LNCaP clone FGC (cell line): ENCODE measurements around the gene GLP1R.

Source experiments
- DNase-seq: peaks from one replicate; pipeline ENCODE4 v3.0.0-alpha.2; 2011; ENCODE audit warnings: low read depth
- H3K4me3 ChIP-seq: 2 replicates; pipeline ENCODE4 v1.5.1; 2011; ENCODE audit warnings: mild to moderate bottlenecking, low read depth, low read length, control low read depth
- CTCF ChIP-seq: IDR thresholded peaks from 2 replicates; pipeline ENCODE4 v1.5.1; 2012; ENCODE audit warnings: mild to moderate bottlenecking; ENCODE audit not compliant: control insufficient read depth, insufficient read depth; ENCODE audit errors: extremely low read depth

The GLP1R gene

GRCh38 chr6:39078695-39079094 lies 30.1 kb downstream of the GLP1R start:
- TF ChIP-seq CTCF, result no peak
- H3K4me3 ChIP-seq, result no peak overlapping the region
- no peak for DNase-seq

DNA sequence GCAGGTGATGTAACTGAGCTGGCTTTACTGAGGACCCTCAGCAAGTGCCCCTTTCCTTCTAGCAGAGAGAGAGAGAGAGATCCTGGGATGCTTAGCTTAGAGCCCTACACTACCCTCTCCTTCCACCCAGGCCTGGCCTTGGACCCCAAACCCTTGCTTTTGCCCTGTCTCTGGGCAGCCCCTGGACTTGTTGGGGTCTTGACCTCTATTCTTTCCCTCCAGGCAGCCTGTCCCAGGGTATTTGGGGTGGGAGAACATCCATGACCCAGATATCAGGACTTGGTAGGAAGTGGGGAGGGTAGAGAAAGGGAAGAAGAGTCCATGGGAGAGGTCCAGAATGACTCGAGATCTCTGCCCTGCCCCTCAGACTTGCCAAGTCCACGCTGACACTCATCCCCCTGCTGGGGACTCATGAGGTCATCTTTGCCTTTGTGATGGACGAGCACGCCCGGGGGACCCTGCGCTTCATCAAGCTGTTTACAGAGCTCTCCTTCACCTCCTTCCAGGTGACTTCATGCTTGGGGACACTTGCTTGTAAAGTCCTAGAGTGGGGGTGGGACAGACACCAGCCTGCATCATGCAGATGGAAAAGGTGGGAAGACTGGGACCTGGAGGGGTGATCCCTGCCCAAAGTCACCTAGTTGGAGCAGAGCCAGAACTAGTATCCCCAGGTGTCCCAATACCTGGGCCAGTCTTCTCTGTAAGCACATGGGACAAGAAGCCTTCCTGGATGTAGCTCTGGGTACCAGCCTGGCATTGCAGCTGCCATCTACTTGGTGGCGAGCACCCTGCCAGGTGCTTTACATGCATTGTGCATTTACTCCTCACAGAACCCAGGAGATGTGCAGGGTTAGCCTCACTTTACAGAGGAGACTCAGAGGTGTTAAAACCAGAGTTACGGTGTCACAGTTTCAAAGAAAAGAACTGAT lies 30.9 kb downstream of the GLP1R start:
- TF ChIP-seq CTCF, result no peak

DNA sequence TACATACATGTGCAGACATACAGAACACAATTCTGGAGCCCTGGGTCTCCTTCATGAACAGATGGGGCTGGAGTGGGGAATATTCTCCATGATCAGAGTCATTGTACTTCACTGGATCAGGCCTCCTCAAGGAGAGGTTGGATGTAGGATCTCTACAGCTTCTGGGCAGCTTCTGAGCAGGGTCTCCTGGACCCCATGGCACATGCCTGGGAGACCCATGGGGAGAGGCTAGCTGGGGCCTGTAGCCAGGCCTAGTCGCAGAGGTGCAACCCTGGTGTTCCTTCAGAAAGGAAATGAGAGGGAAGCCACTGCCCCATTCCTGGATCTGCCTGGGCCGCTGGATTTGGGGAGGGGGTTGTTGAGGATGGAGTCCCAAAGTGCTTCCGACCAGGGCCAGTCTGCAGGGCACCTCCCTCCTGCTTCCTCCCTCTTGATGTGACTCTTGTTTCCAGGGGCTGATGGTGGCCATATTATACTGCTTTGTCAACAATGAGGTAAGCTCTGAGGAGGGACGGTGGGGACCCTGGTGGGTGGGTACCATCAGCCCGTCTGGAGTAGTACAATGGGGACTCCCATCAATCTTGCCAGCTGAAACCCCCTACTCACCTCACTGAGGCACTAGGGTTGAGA lies 31.8 kb downstream of the GLP1R start:
- no peak overlapping the region for H3K4me3 ChIP-seq
- TF ChIP-seq CTCF, result no peak
- DNase-seq, result no peak

More for the DNA sequence above, 30.9 kb downstream of the GLP1R start:
- DNase-seq, result no peak
- H3K4me3 ChIP-seq, result no peak overlapping the region

- TF ChIP-seq CTCF, result no peak
- DNase-seq, result no peak
- no peak overlapping the region for H3K4me3 ChIP-seq
These were observed 33.7 kb downstream of the GLP1R start for GRCh38 chr6:39082310-39082709.

GRCh38 chr6:39083231-39083634 lies 34.7 kb downstream of the GLP1R start:
- TF ChIP-seq CTCF, result no peak
- no peak overlapping the region for H3K4me3 ChIP-seq
- no peak for DNase-seq

- no peak overlapping the region for H3K4me3 ChIP-seq
- peak; percentile 50 for DNase-seq
- no peak for TF ChIP-seq CTCF
These were observed 35.9 kb downstream of the GLP1R start for GRCh38 chr6:39084506-39084905.
